H9 (cell line): ENCODE measurements around the gene TMEM235. TPM values are rescaled to one million over a fixed set of nuclear protein-coding genes. Genes with fewer than 3 reads are reported as not detected.

Experiments used
- DNase-seq: peaks from one replicate; pipeline ENCODE4 v3.0.0-alpha.2; 2017
- H2AFZ ChIP-seq: one replicate; pipeline ENCODE4 v1.6.1; 2013; ENCODE audit warnings: mild to moderate bottlenecking, low read length, control low read depth, moderate library complexity
- H2AK5ac ChIP-seq: 2 replicates; pipeline ENCODE4 v1.6.1; 2013; ENCODE audit warnings: low read length, control low read depth, mixed read lengths; ENCODE audit not compliant: insufficient read length
- H2BK120ac ChIP-seq: one replicate; pipeline ENCODE4 v1.6.1; 2013; ENCODE audit warnings: low read depth, mild to moderate bottlenecking, low read length, control low read depth, inconsistent platforms; ENCODE audit not compliant: poor library complexity, severe bottlenecking
- H2BK12ac ChIP-seq: 2 replicates; pipeline ENCODE4 v1.6.1; 2013; ENCODE audit warnings: low read length, control low read depth, mixed read lengths, low read depth; ENCODE audit not compliant: insufficient read length
- H2BK15ac ChIP-seq: 2 replicates; pipeline ENCODE4 v1.6.1; 2013; ENCODE audit warnings: low read depth, low read length, control low read depth
- H2BK20ac ChIP-seq: one replicate; pipeline ENCODE4 v1.6.1; 2013; ENCODE audit warnings: low read depth, mild to moderate bottlenecking, low read length, control low read depth, inconsistent platforms; ENCODE audit not compliant: poor library complexity, severe bottlenecking
- H2BK5ac ChIP-seq: 2 replicates; pipeline ENCODE4 v1.6.1; 2013; ENCODE audit warnings: low read length, control low read depth, mixed read lengths; ENCODE audit not compliant: insufficient read length
- H3K14ac ChIP-seq: 2 replicates; pipeline ENCODE4 v1.6.1; 2013; ENCODE audit warnings: low read length, control low read depth; ENCODE audit not compliant: insufficient read depth
- H3K18ac ChIP-seq: 2 replicates; pipeline ENCODE4 v1.6.1; 2013; ENCODE audit warnings: low read depth, mild to moderate bottlenecking, mixed read lengths, low read length, control low read depth; ENCODE audit not compliant: insufficient read length
- H3K23ac ChIP-seq: 2 replicates; pipeline ENCODE4 v1.6.1; 2013; ENCODE audit warnings: low read length, control low read depth, mixed read lengths, low read depth; ENCODE audit not compliant: insufficient read length
- H3K23me2 ChIP-seq: 2 replicates; pipeline ENCODE4 v1.6.1; 2013; ENCODE audit warnings: low read depth, mild to moderate bottlenecking, mixed read lengths, low read length, control low read depth; ENCODE audit not compliant: insufficient read length, poor library complexity, severe bottlenecking
- H3K27ac ChIP-seq: 2 replicates; pipeline ENCODE4 v1.5.1; 2013; ENCODE audit warnings: low read length, control low read depth, mixed read lengths, low read depth; ENCODE audit not compliant: insufficient read length
- H3K27me3 ChIP-seq: 2 replicates; pipeline ENCODE4 v1.6.1; 2013; ENCODE audit warnings: low read length, control low read depth, inconsistent platforms; ENCODE audit not compliant: insufficient read depth
- H3K4ac ChIP-seq: 2 replicates; pipeline ENCODE4 v1.6.1; 2013; ENCODE audit warnings: low read depth, mild to moderate bottlenecking, control low read depth, inconsistent platforms, low read length, moderate library complexity
- H3K4me1 ChIP-seq: 2 replicates; pipeline ENCODE4 v1.6.1; 2013; ENCODE audit warnings: low read length, control low read depth, inconsistent platforms; ENCODE audit not compliant: insufficient read depth
- H3K4me2 ChIP-seq: 2 replicates; pipeline ENCODE4 v1.6.1; 2013; ENCODE audit warnings: low read length, control low read depth, mixed read lengths; ENCODE audit not compliant: insufficient read length, insufficient read depth
- H3K56ac ChIP-seq: 2 replicates; pipeline ENCODE4 v1.6.1; 2013; ENCODE audit warnings: low read depth, mild to moderate bottlenecking, mixed read lengths, low read length, control low read depth; ENCODE audit not compliant: insufficient read length
- H3K79me1 ChIP-seq: 2 replicates; pipeline ENCODE4 v1.6.1; 2013; ENCODE audit warnings: low read depth, mild to moderate bottlenecking, moderate library complexity, low read length, control low read depth, inconsistent platforms; ENCODE audit not compliant: insufficient read depth, poor library complexity, severe bottlenecking
- H3K79me2 ChIP-seq: 2 replicates; pipeline ENCODE4 v1.6.1; 2013; ENCODE audit warnings: low read length, control low read depth, inconsistent platforms; ENCODE audit not compliant: insufficient read depth
- H3K9ac ChIP-seq: 2 replicates; pipeline ENCODE4 v1.6.1; 2013; ENCODE audit warnings: low read length, control low read depth, mixed read lengths; ENCODE audit not compliant: insufficient read length; ENCODE audit errors: extremely low read depth
- H3K9me3 ChIP-seq: one replicate; pipeline ENCODE4 v1.6.1; 2013; ENCODE audit warnings: low read depth, low read length, inconsistent platforms; ENCODE audit not compliant: control insufficient read depth
- H3T11ph ChIP-seq: one replicate; pipeline ENCODE4 v1.6.1; 2013; ENCODE audit warnings: mild to moderate bottlenecking, low read length, control low read depth, inconsistent platforms
- H4K20me1 ChIP-seq: one replicate; pipeline ENCODE4 v1.6.1; 2013; ENCODE audit not compliant: control insufficient read depth, insufficient read length, insufficient read depth
- H4K5ac ChIP-seq: 2 replicates; pipeline ENCODE4 v1.6.1; 2013; ENCODE audit warnings: low read depth, mild to moderate bottlenecking, mixed read lengths, low read length, control low read depth; ENCODE audit not compliant: insufficient read length
- H4K8ac ChIP-seq: replicated peaks from 2 replicates; pipeline ENCODE4 v1.6.1; 2013; ENCODE audit warnings: low read length, control low read depth, mixed read lengths, low read depth; ENCODE audit not compliant: insufficient read length
- H4K91ac ChIP-seq: 2 replicates; pipeline ENCODE4 v1.6.1; 2013; ENCODE audit warnings: low read depth, mild to moderate bottlenecking, moderate library complexity, mixed read lengths, low read length, control low read depth; ENCODE audit not compliant: insufficient read length
- H3K27ac Mint-ChIP-seq, 3 experiments: 2 replicates in 2 of 3; 3 replicates in 1 of 3; pipeline ENCODE4 v1.8.0; 2020 to 2021; ENCODE audit warnings: mixed read lengths in 3 of 3, mild to moderate bottlenecking in 1 of 3, moderate library complexity in 1 of 3
- H3K27me3 Mint-ChIP-seq: 2 replicates; pipeline ENCODE4 v1.8.0; 2021; ENCODE audit warnings: low read depth, mild to moderate bottlenecking, moderate library complexity, mixed read lengths
- H3K36me3 Mint-ChIP-seq, 3 experiments: 2 replicates in 2 of 3; 3 replicates in 1 of 3; pipeline ENCODE4 v1.8.0; 2020 to 2021; ENCODE audit warnings: low read depth in 3 of 3, mixed read lengths in 3 of 3; ENCODE audit not compliant: insufficient read depth in 1 of 3
- H3K4me1 Mint-ChIP-seq, 2 experiments: 2 replicates each; pipeline ENCODE4 v1.8.0; 2020; ENCODE audit warnings: mixed read lengths in 2 of 2
- H3K4me3 Mint-ChIP-seq, 2 experiments: 2 replicates in 1 of 2; 3 replicates in 1 of 2; pipeline ENCODE4 v1.8.0; 2020 to 2021; ENCODE audit warnings: mild to moderate bottlenecking in 2 of 2, mixed read lengths in 2 of 2, moderate library complexity in 1 of 2
- H3K9me3 Mint-ChIP-seq, 2 experiments: 2 replicates in 1 of 2; 3 replicates in 1 of 2; pipeline ENCODE4 v1.8.0; 2020; ENCODE audit warnings: mild to moderate bottlenecking in 2 of 2, mixed read lengths in 2 of 2, moderate library complexity in 1 of 2
- WGBS: extraction: QIAGEN DNeasy Blood & Tissue Kit; methylation state at CpG from one replicate; pipeline ENCODE4 v1.1.7; 2013; ENCODE audit warnings: missing lambda C conversion rate, low lambda C conversion rate, mixed read lengths; ENCODE audit not compliant: insufficient read length; ENCODE audit errors: extremely low coverage; 5-methylcytosine and 5-hydroxymethylcytosine counted together
- total RNA-seq: library from RNA; stranded (reverse); gene quantifications from 2 replicates; pipeline ENCODE4 v1.2.1, GENCODE V29; 2021
- TF ChIP-seq, protein P1 (sequence below): fragments of 200-600 bp; sonication (generic); conservative IDR thresholded peaks from 3 replicates; pipeline ENCODE4 v1.8.0; 2021; ENCODE audit warnings: antibody characterized with exemption, mild to moderate bottlenecking

Gene TMEM235
- total RNA-seq, 1 experiment from 2014 or later, result 0.28 TPM

- no peak overlapping the region for H3K4me2 ChIP-seq
- no peak overlapping the region for H4K5ac ChIP-seq
- Mint-ChIP-seq H3K9me3 (peaks cover 0 to 4% of the 10 kb centered on the region in 2 experiments; a peak in 2 of 5 replicates), H3K4me1 (peaks cover 40 to 61% of the 10 kb centered on the region in 2 experiments), H3K27ac (peak overlapping the region in 1 of 3 experiments; percentile 55; a peak in 2 of 7 replicates), H3K4me3 (no peak overlapping the region; a peak in 1 of 5 replicates), H3K27me3 (peaks cover 14% of the 10 kb centered on the region), H3K36me3 (no peaks in the 10 kb centered on the region)
- H3K79me2 ChIP-seq, result no peaks in the 10 kb centered on the region
- no peaks in the 10 kb centered on the region for H3K79me1 ChIP-seq
- no peak overlapping the region for H2BK12ac ChIP-seq
- DNase-seq, result peak; percentile 79
- no peak overlapping the region for H2AFZ ChIP-seq
- H2BK120ac ChIP-seq, result no peak overlapping the region
- WGBS, result no CpG with 5 or more reads among the region's 17 CpGs
- H3K14ac ChIP-seq, result no peak overlapping the region; the same call in 1 of the 2 replicates
- no peak overlapping the region for H4K91ac ChIP-seq
- H2BK15ac ChIP-seq, result no peak overlapping the region
- H3K23ac ChIP-seq, result no peak overlapping the region
- H3K56ac ChIP-seq, result no peak overlapping the region
- no peak overlapping the region for H3K9ac ChIP-seq
- no peak overlapping the region for H2BK20ac ChIP-seq
- H2BK5ac ChIP-seq, result no peak overlapping the region
- no peak overlapping the region for H3K27ac ChIP-seq
- H3K4ac ChIP-seq, result no peak overlapping the region
- H4K8ac ChIP-seq, result no peak overlapping the region
- H3T11ph ChIP-seq, result no peak overlapping the region
- H3K4me1 ChIP-seq, result peaks cover 4% of the 10 kb centered on the region; the same call in 1 of the 2 replicates
- H3K23me2 ChIP-seq, result peaks cover 4% of the 10 kb centered on the region
- H3K9me3 ChIP-seq, result no peaks in the 10 kb centered on the region
- no peaks in the 10 kb centered on the region for H4K20me1 ChIP-seq
- TF ChIP-seq, protein P1, sequence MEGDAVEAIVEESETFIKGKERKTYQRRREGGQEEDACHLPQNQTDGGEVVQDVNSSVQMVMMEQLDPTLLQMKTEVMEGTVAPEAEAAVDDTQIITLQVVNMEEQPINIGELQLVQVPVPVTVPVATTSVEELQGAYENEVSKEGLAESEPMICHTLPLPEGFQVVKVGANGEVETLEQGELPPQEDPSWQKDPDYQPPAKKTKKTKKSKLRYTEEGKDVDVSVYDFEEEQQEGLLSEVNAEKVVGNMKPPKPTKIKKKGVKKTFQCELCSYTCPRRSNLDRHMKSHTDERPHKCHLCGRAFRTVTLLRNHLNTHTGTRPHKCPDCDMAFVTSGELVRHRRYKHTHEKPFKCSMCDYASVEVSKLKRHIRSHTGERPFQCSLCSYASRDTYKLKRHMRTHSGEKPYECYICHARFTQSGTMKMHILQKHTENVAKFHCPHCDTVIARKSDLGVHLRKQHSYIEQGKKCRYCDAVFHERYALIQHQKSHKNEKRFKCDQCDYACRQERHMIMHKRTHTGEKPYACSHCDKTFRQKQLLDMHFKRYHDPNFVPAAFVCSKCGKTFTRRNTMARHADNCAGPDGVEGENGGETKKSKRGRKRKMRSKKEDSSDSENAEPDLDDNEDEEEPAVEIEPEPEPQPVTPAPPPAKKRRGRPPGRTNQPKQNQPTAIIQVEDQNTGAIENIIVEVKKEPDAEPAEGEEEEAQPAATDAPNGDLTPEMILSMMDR, result no peak
- H3K27me3 ChIP-seq, result no peaks in the 10 kb centered on the region; the same call in 1 of the 2 replicates
- H2AK5ac ChIP-seq, result no peak overlapping the region
- no peak overlapping the region for H3K18ac ChIP-seq
Measured at GRCh38 chr17:78272181-78272913, 40.9 kb downstream of the TMEM235 start.
